ENCODE data around the gene ZNF609. TPM values are rescaled to one million over a fixed set of nuclear protein-coding genes. Genes with fewer than 3 reads are reported as not detected.
A peak's percentile ranks its signal among the peaks of the same experiment; 100 is the strongest.

ZNF609 gene
- polyA plus RNA-seq, 3 donors: 33.6 to 36.4 (median 34.3) TPM

- DNase-seq (ENCODE audit: low read depth in 3 of 3, low spot score in 2 of 3): no peak
Observed at GRCh38 chr15:64713592-64713991, 253.2 kb downstream of the ZNF609 start.

DNA sequence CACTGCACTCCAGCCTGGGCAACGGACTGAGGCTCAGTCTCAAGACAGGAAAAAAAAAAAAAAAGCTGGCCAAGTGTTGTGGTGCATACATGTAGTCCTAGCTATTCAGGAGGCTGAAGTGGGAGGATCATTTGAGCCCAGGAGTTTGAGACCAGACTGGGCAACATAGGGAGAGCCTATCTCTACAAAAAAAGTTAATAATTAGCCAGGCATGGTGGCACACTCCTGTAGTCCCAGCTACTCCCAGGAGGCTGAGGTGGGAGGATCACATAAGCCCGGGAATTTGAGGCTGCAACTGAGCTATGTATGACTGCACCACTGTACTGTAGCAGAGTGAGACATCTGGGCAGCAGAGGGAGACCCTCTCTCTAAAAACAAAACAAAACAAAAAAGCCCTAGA lies 256.1 kb downstream of the ZNF609 start:
- DNase-seq (ENCODE audit: low read depth in 3 of 3, low spot score in 2 of 3): no peak

DNA sequence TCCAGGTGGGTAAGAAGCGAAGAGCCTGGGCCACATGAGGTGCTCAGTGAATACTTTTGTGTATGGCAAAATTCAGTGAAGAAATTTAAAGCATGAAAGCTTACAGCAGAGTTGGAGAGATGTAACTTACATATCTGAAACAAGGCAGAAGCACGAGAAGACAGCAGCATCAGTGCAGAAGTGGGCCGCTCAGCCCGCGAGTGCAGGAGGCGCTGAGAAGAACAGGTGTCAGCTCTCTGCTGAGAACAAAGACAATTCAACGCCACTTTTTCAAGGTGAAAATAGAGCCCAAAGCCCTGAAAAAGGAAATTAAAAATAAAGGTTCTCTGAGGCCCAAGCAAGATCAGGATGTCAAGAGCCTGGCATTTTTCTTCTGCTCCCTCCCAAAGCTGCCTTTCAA lies 256.8 kb downstream of the ZNF609 start:
- DNase-seq (ENCODE audit: low read depth in 3 of 3, low spot score in 2 of 3): no peak

GRCh38 chr15:64717735-64718495 lies 257.5 kb downstream of the ZNF609 start:
- no peak for DNase-seq (ENCODE audit: low read depth in 3 of 3, low spot score in 2 of 3)

GRCh38 chr15:64720188-64720587 lies 259.8 kb downstream of the ZNF609 start:
- no peak for DNase-seq (ENCODE audit: low read depth in 3 of 3, low spot score in 2 of 3)

GRCh38 chr15:64730151-64730550 lies 269.8 kb downstream of the ZNF609 start:
- DNase-seq (ENCODE audit: low read depth in 3 of 3, low spot score in 2 of 3): no peak

DNA sequence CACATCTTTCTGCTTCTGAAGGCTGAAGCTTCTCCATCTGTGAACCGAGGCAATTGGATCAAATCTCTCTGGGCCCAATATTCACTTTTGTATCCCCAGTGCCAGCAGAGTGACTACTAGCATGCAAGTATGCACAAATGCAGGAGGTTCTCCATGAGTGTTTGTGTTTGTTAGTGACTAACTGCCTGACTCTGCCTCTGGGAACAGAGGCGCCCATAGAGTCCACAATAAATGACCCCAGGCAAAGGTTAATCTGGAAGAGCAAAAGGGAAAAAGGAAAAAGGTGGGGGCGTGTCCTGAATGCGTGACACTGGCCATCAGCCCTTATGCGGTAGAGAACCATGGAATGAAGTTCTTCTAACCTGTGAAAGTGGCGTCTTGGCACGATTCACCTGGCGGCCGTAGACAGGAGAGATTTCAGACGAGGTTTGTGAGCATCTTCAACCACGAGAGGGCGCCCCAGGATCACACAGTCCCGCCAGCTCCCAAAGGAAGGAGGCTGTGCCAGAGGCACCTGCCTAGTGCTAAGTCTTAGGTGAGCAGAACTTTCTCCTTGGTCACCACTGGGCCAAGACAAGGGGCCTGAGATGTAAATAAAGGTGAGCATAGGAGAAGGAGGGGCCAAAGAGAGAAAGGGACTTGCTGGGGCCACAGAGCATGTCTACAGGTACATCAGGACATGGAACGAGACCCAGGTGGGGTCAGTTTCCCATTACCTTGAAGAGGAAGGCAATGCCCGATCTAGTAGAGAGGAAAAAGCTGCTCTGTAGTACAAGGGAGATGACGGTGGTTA lies 270.8 kb downstream of the ZNF609 start:
- peak in 2 of 3 donors; percentile 69 to 75 for DNase-seq (ENCODE audit: low read depth in 3 of 3, low spot score in 2 of 3)

GRCh38 chr15:64731805-64732151 lies 271.4 kb downstream of the ZNF609 start:
- DNase-seq (ENCODE audit: low read depth in 3 of 3, low spot score in 2 of 3): no peak

DNA sequence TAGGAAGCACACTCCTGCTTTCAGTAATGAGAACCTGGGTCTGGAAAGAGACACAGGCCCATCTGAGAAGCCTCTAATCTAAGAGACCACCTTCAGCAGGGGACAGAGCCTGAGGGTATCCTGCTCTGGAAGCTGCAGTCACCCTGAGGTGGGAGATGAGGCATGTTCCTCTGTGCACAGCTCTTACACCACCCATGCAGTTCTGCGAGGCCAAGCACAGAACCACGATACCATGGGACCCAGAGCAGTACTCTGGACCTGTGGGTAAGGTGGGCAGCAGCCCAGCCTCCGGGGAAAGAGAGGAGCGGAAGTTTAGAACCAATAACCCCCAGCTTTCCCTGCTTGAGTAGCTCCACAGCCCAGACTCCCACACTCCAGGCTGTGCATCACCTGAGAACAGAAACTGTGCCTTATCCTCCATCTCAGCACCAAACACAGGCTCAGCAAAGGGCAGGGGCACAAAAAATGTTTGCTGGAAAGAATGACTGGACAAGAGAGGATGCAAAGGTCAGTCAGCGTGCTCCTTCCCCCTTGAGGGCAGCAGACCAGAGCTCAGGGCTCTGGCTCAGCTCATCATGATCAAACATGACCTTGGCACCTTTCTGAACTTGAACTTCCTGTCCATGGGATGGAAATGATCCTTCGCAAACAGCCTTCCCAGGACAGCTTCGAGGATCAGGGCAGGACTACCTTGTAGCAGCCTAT lies 271.9 kb downstream of the ZNF609 start:
- no peak for DNase-seq (ENCODE audit: low read depth in 3 of 3, low spot score in 2 of 3)

Other genes starting within 250 kb of the ZNF609 start
- gene CSNK1G1, start 104.4 kb upstream of the ZNF609 start, polyA plus RNA-seq (ENCODE audit: insufficient read length in 3 of 3): 10 to 100 TPM; 20.6 to 23.1 (median 22.8) TPM
- 10 to 100 TPM; 37.3 to 48.8 (median 47.5) TPM for gene PCLAF, start 79.1 kb upstream of the ZNF609 start, polyA plus RNA-seq (ENCODE audit: insufficient read length in 3 of 3)
- gene TRIP4, start 72.7 kb upstream of the ZNF609 start, polyA plus RNA-seq (ENCODE audit: insufficient read length in 3 of 3): 10 to 100 TPM; 39.5 to 52.0 (median 49.0) TPM